Measurements from ENCODE around the gene RNF2.

DNA sequence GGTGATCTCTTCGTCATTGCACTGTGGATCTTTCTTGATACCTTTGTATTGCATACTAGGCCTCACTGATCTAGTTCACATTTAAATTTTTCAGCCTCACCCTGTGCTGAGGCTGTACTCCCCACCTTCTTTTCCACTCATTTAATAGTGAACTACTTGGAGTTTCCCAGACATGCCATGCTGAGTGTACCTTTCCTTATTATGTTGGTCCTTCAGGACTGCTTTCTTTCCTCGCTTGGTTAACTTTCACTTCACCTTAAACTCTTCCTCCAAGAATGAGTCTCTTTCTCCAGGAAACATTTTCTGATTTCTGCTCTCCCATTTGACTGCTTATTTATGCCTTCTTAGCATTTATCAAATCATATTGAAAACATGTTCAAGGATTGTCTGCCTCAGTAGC lies 20.8 kb downstream of the RNF2 start:
- TF ChIP-seq, protein P1, sequence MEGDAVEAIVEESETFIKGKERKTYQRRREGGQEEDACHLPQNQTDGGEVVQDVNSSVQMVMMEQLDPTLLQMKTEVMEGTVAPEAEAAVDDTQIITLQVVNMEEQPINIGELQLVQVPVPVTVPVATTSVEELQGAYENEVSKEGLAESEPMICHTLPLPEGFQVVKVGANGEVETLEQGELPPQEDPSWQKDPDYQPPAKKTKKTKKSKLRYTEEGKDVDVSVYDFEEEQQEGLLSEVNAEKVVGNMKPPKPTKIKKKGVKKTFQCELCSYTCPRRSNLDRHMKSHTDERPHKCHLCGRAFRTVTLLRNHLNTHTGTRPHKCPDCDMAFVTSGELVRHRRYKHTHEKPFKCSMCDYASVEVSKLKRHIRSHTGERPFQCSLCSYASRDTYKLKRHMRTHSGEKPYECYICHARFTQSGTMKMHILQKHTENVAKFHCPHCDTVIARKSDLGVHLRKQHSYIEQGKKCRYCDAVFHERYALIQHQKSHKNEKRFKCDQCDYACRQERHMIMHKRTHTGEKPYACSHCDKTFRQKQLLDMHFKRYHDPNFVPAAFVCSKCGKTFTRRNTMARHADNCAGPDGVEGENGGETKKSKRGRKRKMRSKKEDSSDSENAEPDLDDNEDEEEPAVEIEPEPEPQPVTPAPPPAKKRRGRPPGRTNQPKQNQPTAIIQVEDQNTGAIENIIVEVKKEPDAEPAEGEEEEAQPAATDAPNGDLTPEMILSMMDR (IDR thresholded peaks at IDR 0.05): no peak
- no peak for TF ChIP-seq POLR2A (IDR thresholded peaks at IDR 0.05)
